Measurements from ENCODE around the gene PLEKHG1.

- TF ChIP-seq CTCF (IDR thresholded peaks at IDR 0.05; ENCODE audit: poor library complexity) = no peak
- no peak for TF ChIP-seq EZH2 (IDR thresholded peaks at IDR 0.05; ENCODE audit: borderline replicate concordance)
These were observed 19.6 kb downstream of the PLEKHG1 start for GRCh38 chr6:150619275-150619674.
